SK-N-SH (cell line): ENCODE results near the gene BAIAP2. TPM values are rescaled to one million over a fixed set of nuclear protein-coding genes. Genes with fewer than 3 reads are reported as not detected.

Experiments used
- CTCF ChIA-PET: fragments of 300-600, 350-600 bp; formaldehyde crosslinking; extraction: SDS; loops from one replicate; lab custom pipeline; 2021; lab: Yijun Ruan, JAX
- POLR2A ChIA-PET: fragments of 350-600 bp; sonication (Branson Sonifier 250); formaldehyde crosslinking; extraction: SDS; loops from one replicate; lab custom pipeline; 2020; ENCODE audit warnings: antibody characterized with exemption, inconsistent platforms; lab: Yijun Ruan, JAX
- DNase-seq: peaks from one replicate; pipeline ENCODE4 v3.0.0; 2012
- H2AFZ ChIP-seq: fragments of 200-600 bp; sonication (generic); 2 replicates; pipeline ENCODE4 v1.8.1; 2016; ENCODE audit warnings: antibody characterized with exemption, mild to moderate bottlenecking, low read depth
- H3F3A ChIP-seq: fragments of 200-600 bp; sonication (generic); replicated peaks from 2 replicates; pipeline ENCODE3; 2016; ENCODE audit warnings: antibody characterized with exemption, mild to moderate bottlenecking; ENCODE audit not compliant: insufficient read depth
- H3K27ac ChIP-seq, 2 experiments: fragments of 200-500 bp in 1 of 2; fragments of 200-600 bp in 1 of 2; sonication (Bioruptor generic) in 1 of 2; sonication (generic), shearing (Covaris generic) in 1 of 2; 2 replicates each; pipeline versions ENCODE4 v1.5.1 to v1.6.1; 2014 to 2016; ENCODE audit warnings: low read depth in 2 of 2, inconsistent platforms in 1 of 2, low read length in 1 of 2, mild to moderate bottlenecking in 1 of 2, mixed read lengths in 1 of 2
- H3K27me3 ChIP-seq: fragments of 200-600 bp; sonication (generic), shearing (Covaris generic); 2 replicates; pipeline ENCODE4 v1.6.1; 2016; ENCODE audit warnings: mixed run types; ENCODE audit not compliant: insufficient read depth
- H3K36me3 ChIP-seq, 2 experiments: fragments of 200-500 bp in 1 of 2; fragments of 200-600 bp in 1 of 2; sonication (Bioruptor generic) in 1 of 2; sonication (generic) in 1 of 2; replicated peaks in 1 of 2; 2 replicates each; pipeline versions ENCODE3 to v1.5.1; 2014 to 2016; ENCODE audit warnings: low read length in 1 of 2, mild to moderate bottlenecking in 1 of 2; ENCODE audit not compliant: insufficient read depth in 2 of 2, control insufficient read depth in 1 of 2
- H3K4me1 ChIP-seq, 2 experiments: fragments of 200-500 bp in 1 of 2; fragments of 200-600 bp in 1 of 2; sonication (Bioruptor generic) in 1 of 2; sonication (generic), shearing (Covaris generic) in 1 of 2; 2 replicates each; pipeline versions ENCODE4 v1.5.1 to v1.6.1; 2014 to 2016; ENCODE audit warnings: low read depth in 1 of 2, low read length in 1 of 2, mixed run types in 1 of 2; ENCODE audit not compliant: insufficient read depth in 2 of 2, control insufficient read depth in 1 of 2
- H3K4me2 ChIP-seq: fragments of 200-600 bp; sonication (generic), shearing (Covaris generic); 2 replicates; pipeline ENCODE4 v1.6.1; 2017; ENCODE audit warnings: mixed run types
- H3K4me3 ChIP-seq, 2 experiments: fragments of 200-500 bp in 1 of 2; fragments of 200-600 bp in 1 of 2; sonication (Bioruptor generic) in 1 of 2; sonication (generic), shearing (Covaris generic) in 1 of 2; 2 replicates each; pipeline versions ENCODE4 v1.5.1 to v1.8.1; 2014 to 2016; ENCODE audit warnings: low read depth in 2 of 2, inconsistent platforms in 1 of 2, low read length in 1 of 2, mild to moderate bottlenecking in 1 of 2, mixed read lengths in 1 of 2, moderate library complexity in 1 of 2
- H3K79me2 ChIP-seq: fragments of 200-600 bp; sonication (generic); 2 replicates; pipeline ENCODE4 v1.8.1; 2017; ENCODE audit warnings: mild to moderate bottlenecking; ENCODE audit not compliant: insufficient read depth
- H3K9ac ChIP-seq: fragments of 200-600 bp; sonication (generic); 2 replicates; pipeline ENCODE4 v1.6.1; 2017; ENCODE audit warnings: mixed run types
- H3K9me2 ChIP-seq: fragments of 200-600 bp; sonication (generic); 2 replicates; pipeline ENCODE4 v1.6.1; 2017; ENCODE audit warnings: mixed run types
- H3K9me3 ChIP-seq: fragments of 200-600 bp; sonication (generic); 2 replicates; pipeline ENCODE4 v1.6.1; 2017; ENCODE audit warnings: mixed run types, mild to moderate bottlenecking, moderate library complexity
- H4K20me1 ChIP-seq: fragments of 200-600 bp; sonication (generic); 2 replicates; pipeline ENCODE4 v1.6.1; 2017; ENCODE audit warnings: mild to moderate bottlenecking, mixed run types; ENCODE audit not compliant: insufficient read depth
- FOSL2 ChIP-seq: IDR thresholded peaks from 2 replicates; pipeline ENCODE4 v1.4.0; 2012; ENCODE audit warnings: low read depth, mild to moderate bottlenecking, moderate library complexity, borderline replicate concordance
- GATA2 ChIP-seq: sonication (generic); formaldehyde crosslinking; IDR thresholded peaks from 2 replicates; pipeline ENCODE4 v1.5.0; 2020; ENCODE audit warnings: mild to moderate bottlenecking, missing genetic modification reagents
- IRF3 ChIP-seq: fragments of 150-350 bp; IDR thresholded peaks from 2 replicates; pipeline ENCODE4 v1.6.1; 2016; ENCODE audit warnings: mild to moderate bottlenecking, low read depth, low read length
- MEF2A ChIP-seq: IDR thresholded peaks from 2 replicates; pipeline ENCODE4 v1.4.0; 2012; ENCODE audit warnings: low read depth, borderline replicate concordance
- NFIC ChIP-seq: IDR thresholded peaks from 2 replicates; pipeline ENCODE4 v1.4.0; 2012; ENCODE audit warnings: borderline replicate concordance
- PBX3 ChIP-seq: IDR thresholded peaks from 2 replicates; pipeline ENCODE4; 2012
- TCF12 ChIP-seq: IDR thresholded peaks from 2 replicates; pipeline ENCODE4 v1.4.0; 2012
- USF2 ChIP-seq: fragments of 150-350 bp; IDR thresholded peaks from 2 replicates; pipeline ENCODE4 v1.6.1; 2017; ENCODE audit warnings: antibody characterized with exemption, low read length, low read depth, borderline replicate concordance
- WGBS: methylation state at CpG from one replicate; pipeline ENCODE4 v1.1.6; 2017; ENCODE audit warnings: low lambda C conversion rate; 5-methylcytosine and 5-hydroxymethylcytosine counted together
- polyA plus RNA-seq, 3 experiments: library from polyadenylated mRNA; depleted of rRNA; stranded (reverse); fragments of >200 nt; gene quantifications; 2 replicates each; pipeline ENCODE4 v1.2.3, GENCODE V29; 2012

Gene BAIAP2
- polyA plus RNA-seq, 1 of the 3 experiments (the other 2 are of a cell fraction), result 19.8 TPM

DNA sequence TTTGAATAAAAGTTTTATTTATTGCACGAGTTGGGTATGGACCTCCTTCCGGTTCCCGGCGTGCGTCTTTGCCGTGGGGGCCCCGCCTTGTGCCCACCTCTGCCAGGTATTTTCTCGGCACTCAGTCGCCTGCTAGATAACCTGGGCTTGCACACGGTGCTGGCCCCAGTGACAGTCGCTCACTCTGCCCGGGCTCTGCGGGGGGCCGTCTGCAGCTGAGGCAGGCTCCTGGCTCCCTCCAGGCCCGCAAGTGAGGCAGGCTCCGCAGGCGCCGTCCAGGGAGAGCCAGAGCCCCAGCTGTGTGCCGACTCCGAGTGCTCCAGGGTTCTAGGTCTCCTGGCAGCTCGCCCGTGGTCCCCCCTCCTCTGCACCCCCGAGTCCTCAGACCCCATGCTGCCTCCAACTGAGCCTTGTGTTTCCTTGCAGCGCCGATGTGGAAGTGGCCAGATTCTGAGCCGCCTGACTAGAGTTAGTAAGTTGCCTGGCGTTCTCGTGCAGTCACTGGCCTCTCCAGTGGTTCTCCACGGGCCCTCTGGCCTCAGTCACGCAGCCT lies 75.6 kb downstream of the BAIAP2 start:
- Histone ChIP-seq H3F3A (no peaks in the 10 kb centered on the region), H3K36me3 (peaks cover 0 to 4% of the 10 kb centered on the region in 2 experiments), H3K9me3 (no peaks in the 10 kb centered on the region), H4K20me1 (no peaks in the 10 kb centered on the region), H3K4me2 (no peak overlapping the region), H3K27ac (no peak overlapping the region), H3K4me3 (no peak overlapping the region), H3K4me1 (peaks cover 0 to 26% of the 10 kb centered on the region in 2 experiments; a peak in 1 of 4 replicates), H3K79me2 (no peaks in the 10 kb centered on the region), H3K9ac (no peak overlapping the region), H3K27me3 (no peaks in the 10 kb centered on the region), H2AFZ (no peak overlapping the region), H3K9me2 (no peaks in the 10 kb centered on the region)
- POLR2A ChIA-PET, result no interaction called here
- TF ChIP-seq GATA2 (no peak), USF2 (no peak), NFIC (no peak), FOSL2 (no peak), PBX3 (no peak), TCF12 (no peak)
- CTCF ChIA-PET, result interaction anchor here (0.6 to 13.0 kb wide), 6 partner anchors 7 to 85 kb away, joined by 3 to 177 read pairs (median 39); no protein-coding TSS in a partner anchor
- WGBS, result 87% methylated on average over 27 of the region's 30 CpGs
- no peak for DNase-seq

GRCh38 chr17:81111066-81111465 lies 76.1 kb downstream of the BAIAP2 start:
- no peaks in the 10 kb centered on the region for H3K27me3 ChIP-seq
- H3K4me3 ChIP-seq, result no peak overlapping the region
- no peaks in the 10 kb centered on the region for H4K20me1 ChIP-seq
- no peaks in the 10 kb centered on the region for H3K9me2 ChIP-seq
- DNase-seq, result no peak
- TF ChIP-seq IRF3 (no peak), MEF2A (no peak), FOSL2 (no peak), NFIC (no peak)
- H3K27ac ChIP-seq, result no peak overlapping the region
- H3K9me3 ChIP-seq, result no peaks in the 10 kb centered on the region
- H2AFZ ChIP-seq, result no peak overlapping the region
- peaks cover 0 to 31% of the 10 kb centered on the region in 2 experiments; a peak in 1 of 4 replicates for H3K4me1 ChIP-seq
- peaks cover 0 to 4% of the 10 kb centered on the region in 2 experiments for H3K36me3 ChIP-seq
- ChIA-PET CTCF (interaction anchor here (0.9 to 13.0 kb wide), 4 partner anchors 7 to 85 kb away, joined by 3 to 177 read pairs (median 82); no protein-coding TSS in a partner anchor), POLR2A (no interaction called here)
- H3K79me2 ChIP-seq, result no peaks in the 10 kb centered on the region
- no peak overlapping the region for H3K4me2 ChIP-seq
- WGBS, result 79% methylated on average over 6 of the region's 10 CpGs
- H3K9ac ChIP-seq, result no peak overlapping the region
- no peaks in the 10 kb centered on the region for H3F3A ChIP-seq
